Measurements from ENCODE around the gene VCAM1.

GRCh38 chr1:100750005-100750885, 30.7 kb downstream of the VCAM1 start:
- TF ChIP-seq CTCF (IDR thresholded peaks at IDR 0.05) (no peak), POLR2A (IDR thresholded peaks at IDR 0.05) (no peak)
